ENCODE results near the gene AAGAB. TPM values are rescaled to one million over a fixed set of nuclear protein-coding genes. Genes with fewer than 3 reads are reported as not detected.

The AAGAB gene
- total RNA-seq, 1 experiment from 2014 or later, result 40.1 TPM

- no peak overlapping the region for H3K56ac ChIP-seq (ENCODE audit: insufficient read length, low read depth, low read length)
- H2BK12ac ChIP-seq (ENCODE audit: insufficient read length, low read depth, low read length), result no peak overlapping the region
- no peak overlapping the region for H3K27ac Mint-ChIP-seq
- no peak overlapping the region for H3K18ac ChIP-seq (ENCODE audit: insufficient read length, low read depth, low read length)
- H3K79me1 ChIP-seq (ENCODE audit: insufficient read depth, low read depth, low read length, poor library complexity, severe bottlenecking), result no peaks in the 10 kb centered on the region
- H3K4me1 Mint-ChIP-seq, result peaks cover 11 to 12% of the 10 kb centered on the region in 2 experiments
- no peaks in the 10 kb centered on the region for H3K9me3 Mint-ChIP-seq
- no peak overlapping the region for H2AK5ac ChIP-seq (ENCODE audit: insufficient read length, low read length)
- no peak overlapping the region for H3K4me2 ChIP-seq (ENCODE audit: insufficient read depth, insufficient read length, low read length)
- H2BK20ac ChIP-seq (ENCODE audit: low read depth, low read length, poor library complexity, severe bottlenecking), result no peak overlapping the region
- no peak overlapping the region for H4K8ac ChIP-seq (replicated peaks; ENCODE audit: insufficient read length, low read depth, low read length)
- no peaks in the 10 kb centered on the region for H3K4me1 ChIP-seq (ENCODE audit: insufficient read depth, low read length)
- DNase-seq, result no peak
- no peak overlapping the region for H3K4me3 Mint-ChIP-seq
- H3K9me3 ChIP-seq (ENCODE audit: control insufficient read depth, low read depth, low read length), result no peaks in the 10 kb centered on the region
- no peak overlapping the region for H2BK5ac ChIP-seq (ENCODE audit: insufficient read length, low read length)
- H2BK15ac ChIP-seq (ENCODE audit: low read depth, low read length), result no peak overlapping the region
- no peak overlapping the region for H3K23ac ChIP-seq (ENCODE audit: insufficient read length, low read depth, low read length)
- H3K9ac ChIP-seq (ENCODE audit: extremely low read depth, insufficient read length, low read length), result no peak overlapping the region
- H4K5ac ChIP-seq (ENCODE audit: insufficient read length, low read depth, low read length), result no peak overlapping the region
- no peaks in the 10 kb centered on the region for H3K36me3 Mint-ChIP-seq (ENCODE audit: insufficient read depth in 1 of 3, low read depth in 3 of 3)
- H2AFZ ChIP-seq (ENCODE audit: low read length), result no peak overlapping the region
- no peaks in the 10 kb centered on the region for H4K20me1 ChIP-seq (ENCODE audit: control insufficient read depth, insufficient read depth, insufficient read length)
- H3K27me3 Mint-ChIP-seq (ENCODE audit: low read depth), result no peaks in the 10 kb centered on the region; the same call in 1 of the 2 replicates
- no peak overlapping the region for H3K14ac ChIP-seq (ENCODE audit: insufficient read depth, low read length)
- TF ChIP-seq, protein P1, sequence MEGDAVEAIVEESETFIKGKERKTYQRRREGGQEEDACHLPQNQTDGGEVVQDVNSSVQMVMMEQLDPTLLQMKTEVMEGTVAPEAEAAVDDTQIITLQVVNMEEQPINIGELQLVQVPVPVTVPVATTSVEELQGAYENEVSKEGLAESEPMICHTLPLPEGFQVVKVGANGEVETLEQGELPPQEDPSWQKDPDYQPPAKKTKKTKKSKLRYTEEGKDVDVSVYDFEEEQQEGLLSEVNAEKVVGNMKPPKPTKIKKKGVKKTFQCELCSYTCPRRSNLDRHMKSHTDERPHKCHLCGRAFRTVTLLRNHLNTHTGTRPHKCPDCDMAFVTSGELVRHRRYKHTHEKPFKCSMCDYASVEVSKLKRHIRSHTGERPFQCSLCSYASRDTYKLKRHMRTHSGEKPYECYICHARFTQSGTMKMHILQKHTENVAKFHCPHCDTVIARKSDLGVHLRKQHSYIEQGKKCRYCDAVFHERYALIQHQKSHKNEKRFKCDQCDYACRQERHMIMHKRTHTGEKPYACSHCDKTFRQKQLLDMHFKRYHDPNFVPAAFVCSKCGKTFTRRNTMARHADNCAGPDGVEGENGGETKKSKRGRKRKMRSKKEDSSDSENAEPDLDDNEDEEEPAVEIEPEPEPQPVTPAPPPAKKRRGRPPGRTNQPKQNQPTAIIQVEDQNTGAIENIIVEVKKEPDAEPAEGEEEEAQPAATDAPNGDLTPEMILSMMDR (conservative IDR thresholded peaks at IDR 0.05), result no peak
- H3T11ph ChIP-seq (ENCODE audit: low read length), result no peak overlapping the region
- H3K79me2 ChIP-seq (ENCODE audit: insufficient read depth, low read length), result no peaks in the 10 kb centered on the region
- no peaks in the 10 kb centered on the region for H3K27me3 ChIP-seq (ENCODE audit: insufficient read depth, low read length)
- H3K23me2 ChIP-seq (ENCODE audit: insufficient read length, low read depth, low read length, poor library complexity, severe bottlenecking), result no peaks in the 10 kb centered on the region
- no CpG with 5 or more reads among the region's 1 CpG for WGBS (ENCODE audit: extremely low coverage, insufficient read length, low lambda C conversion rate)
- no peak overlapping the region for H4K91ac ChIP-seq (ENCODE audit: insufficient read length, low read depth, low read length)
- H3K27ac ChIP-seq (ENCODE audit: insufficient read length, low read depth, low read length), result no peak overlapping the region
- H3K4ac ChIP-seq (ENCODE audit: low read depth, low read length), result no peak overlapping the region
- no peak overlapping the region for H2BK120ac ChIP-seq (ENCODE audit: low read depth, low read length, poor library complexity, severe bottlenecking)
Measured at GRCh38 chr15:67296684-67297083, 42.2 kb upstream of the AAGAB start.
